ENCODE measurements around the gene JARID2. TPM values are rescaled to one million over a fixed set of nuclear protein-coding genes. Genes with fewer than 3 reads are reported as not detected.

JARID2 gene
- total and polyA plus RNA-seq, 2 of the 4 experiments (the other 2 are of a cell fraction) = 9.6 to 12.9 TPM

DNA sequence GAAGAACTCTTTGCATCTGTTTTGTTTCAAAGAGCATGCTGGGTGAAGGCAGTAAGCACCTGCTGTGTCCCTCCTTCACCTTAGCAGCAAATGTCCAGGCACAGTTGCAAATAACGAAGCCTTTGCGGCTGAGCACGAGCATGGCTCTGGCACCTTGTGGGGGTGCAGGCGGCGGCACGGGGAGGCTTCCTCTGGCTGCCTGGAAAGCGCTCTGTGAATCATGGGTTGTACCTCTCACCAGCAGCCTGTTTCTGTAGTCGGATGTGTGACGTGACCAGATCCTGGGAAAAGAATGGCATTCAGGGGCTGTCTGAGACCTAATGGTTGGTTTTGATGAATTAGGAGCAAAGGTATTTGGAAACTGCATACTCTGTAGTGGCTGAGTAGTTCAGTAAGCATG, 272.2 kb downstream of the JARID2 start:
- H3K56ac ChIP-seq (ENCODE audit: extremely low read depth, insufficient read depth, low read length) = no peak overlapping the region
- no peak overlapping the region for H2BK20ac ChIP-seq (ENCODE audit: low read depth, low read length)
- peak; percentile 21 for DNase-seq
- H3K4me1 ChIP-seq (ENCODE audit: control insufficient read depth, insufficient read depth, low read length) = no peaks in the 10 kb centered on the region
- TF ChIP-seq CEBPB (IDR thresholded peaks at IDR 0.05; ENCODE audit: low read depth, low read length) = no peak
- no peak overlapping the region for H3K4me2 ChIP-seq (ENCODE audit: low read depth, low read length)
- ChIA-PET CTCF (no interaction called here), POLR2A (ENCODE audit: unreplicated experiment) (no interaction called here)
- no peak overlapping the region for H2AK9ac ChIP-seq (replicated peaks; ENCODE audit: low read depth, low read length, poor library complexity)
- H4K5ac ChIP-seq (ENCODE audit: low read depth, low read length) = no peak overlapping the region
- BruUV-seq (replicated peaks) = no TSS peak
- peaks cover 5 to 24% of the 10 kb centered on the region in 2 experiments; a peak in 3 of 4 replicates for H3K79me1 ChIP-seq (ENCODE audit: low read depth in 1 of 2, low read length in 2 of 2)
- dilution Hi-C loops (cut with HindIII; ENCODE audit: low sequenced_read_pairs, unreplicated experiment) (no loop called here), in situ Hi-C loops (cut with MboI; ENCODE audit: low sequenced_read_pairs) (no loop called here), intact Hi-C loops (cut with micrococcal nuclease) (no loop called here)
- H3K18ac ChIP-seq (ENCODE audit: low read depth, low read length) = no peak overlapping the region
- H2AK5ac ChIP-seq (ENCODE audit: low read depth, low read length) = no peak overlapping the region
- H2BK15ac ChIP-seq (ENCODE audit: low read depth, low read length) = no peak overlapping the region
- H3K14ac ChIP-seq (replicated peaks; ENCODE audit: low read depth, low read length) = no peak overlapping the region
- no peak overlapping the region for H2BK120ac ChIP-seq (ENCODE audit: low read depth, low read length)
- H4K8ac ChIP-seq (ENCODE audit: low read depth in 2 of 2, low read length in 2 of 2) = no peak overlapping the region
- no peak overlapping the region for H2AFZ ChIP-seq (replicated peaks; ENCODE audit: low read length, poor library complexity)
- H3K27me3 ChIP-seq (ENCODE audit: control insufficient read depth, insufficient read depth, low read length) = no peaks in the 10 kb centered on the region
- peaks cover 3% of the 10 kb centered on the region for H4K20me1 ChIP-seq (ENCODE audit: insufficient read depth, low read length)
- no peak overlapping the region for H3K4ac ChIP-seq (ENCODE audit: low read depth, low read length)
- H3K27ac ChIP-seq (ENCODE audit: insufficient read depth, low read length) = no peak overlapping the region
- WGBS, 2 experiments (ENCODE audit: extremely low coverage in 2 of 2, insufficient read length in 1 of 2) = 93% methylated on average over 6 of the region's 9 CpGs; no CpG with 5 or more reads in 1 of the 2 experiments
- H3K9me3 ChIP-seq (ENCODE audit: control insufficient read depth, insufficient read depth, low read length) = no peaks in the 10 kb centered on the region
- H3K36me3 ChIP-seq (ENCODE audit: control insufficient read depth, insufficient read depth, low read length) = peaks cover 73% of the 10 kb centered on the region
- ATAC-seq (ENCODE audit: low read depth) = no peak
- H4K91ac ChIP-seq (ENCODE audit: insufficient read depth, low read depth, low read length) = no peak overlapping the region
- H3K23ac ChIP-seq (ENCODE audit: low read depth, low read length) = no peak overlapping the region
- peaks cover 10% of the 10 kb centered on the region for H3K9me1 ChIP-seq (ENCODE audit: insufficient read depth, low read length)
- no peak overlapping the region for H3K9ac ChIP-seq (ENCODE audit: low read depth, low read length)
- no peak overlapping the region for H3K4me3 ChIP-seq (ENCODE audit: insufficient read depth, low read depth, low read length)
- no peak overlapping the region for H2BK5ac ChIP-seq (ENCODE audit: low read depth, low read length, poor library complexity, severe bottlenecking)
